Measurements from ENCODE around the gene VOPP1.

Gene VOPP1

GRCh38 chr7:55553024-55553345 lies 19.3 kb downstream of the VOPP1 start:
- DNase-seq, result no peak

DNA sequence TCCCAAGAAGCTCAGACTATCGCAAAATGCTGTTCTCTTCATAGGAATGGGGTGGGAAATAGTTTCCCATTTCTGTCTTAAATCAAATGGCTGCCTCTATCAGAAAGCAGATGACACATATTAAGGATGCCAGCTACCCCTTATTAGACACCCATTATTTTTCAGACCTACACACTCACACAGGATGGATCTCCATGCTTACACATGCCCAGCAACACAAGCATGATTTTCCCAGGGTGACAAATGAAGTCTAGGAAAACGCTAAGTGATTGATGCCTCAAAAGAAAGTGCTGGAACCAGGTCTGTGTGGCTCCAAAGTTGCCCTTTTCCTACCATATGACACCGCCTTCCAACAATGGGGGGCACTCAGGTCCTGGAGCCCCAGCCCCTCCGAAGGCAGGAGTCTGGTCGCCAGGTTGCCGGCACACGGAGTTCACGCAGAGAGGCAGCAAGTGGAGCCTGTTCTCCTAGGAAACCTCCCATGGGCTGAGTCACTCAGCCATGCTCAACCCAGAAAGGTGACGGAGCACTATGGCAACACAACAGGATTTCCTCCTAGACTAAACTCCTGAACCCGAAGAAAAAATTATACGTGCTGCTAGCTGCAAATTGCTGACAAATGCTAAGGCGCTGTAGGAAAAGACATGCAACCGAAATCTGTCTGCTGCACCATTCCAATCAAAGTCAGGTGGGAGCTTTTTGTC lies 19.8 kb downstream of the VOPP1 start:
- no peak for DNase-seq

DNA sequence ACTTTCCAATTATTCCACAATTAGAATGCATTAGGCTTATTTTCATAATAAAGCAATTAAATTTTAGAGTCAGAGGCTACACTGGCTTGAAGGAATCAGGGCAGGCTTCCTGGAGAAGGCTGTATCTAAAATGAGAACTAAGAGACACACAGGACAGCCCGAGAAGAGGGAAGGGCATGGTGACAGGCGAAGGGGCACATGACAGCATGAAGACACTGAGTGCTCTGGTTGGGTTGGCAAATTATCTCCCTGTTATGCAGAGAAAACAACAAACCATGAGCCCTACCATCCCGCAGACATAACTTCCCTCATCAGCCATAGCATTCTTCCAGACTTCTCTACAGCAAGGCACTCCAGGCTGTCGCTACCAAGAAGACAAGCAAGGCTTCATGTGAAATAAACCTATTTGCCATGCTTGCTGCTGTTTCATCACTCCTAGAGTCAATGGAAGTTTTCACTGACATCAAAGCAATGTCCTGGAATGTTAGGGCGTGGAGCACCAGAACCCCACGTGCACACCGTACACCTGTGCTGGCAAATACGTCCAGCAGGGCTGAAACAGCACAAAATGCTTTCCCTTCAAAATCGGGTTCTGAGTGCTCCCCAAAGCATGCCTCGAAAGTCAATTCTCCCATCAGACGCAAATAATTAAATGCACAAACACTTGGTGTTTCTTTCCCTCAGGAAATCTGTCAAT lies 21.3 kb downstream of the VOPP1 start:
- no peak for DNase-seq

GRCh38 chr7:55550010-55550663 lies 22.2 kb downstream of the VOPP1 start:
- no peak for DNase-seq

DNA sequence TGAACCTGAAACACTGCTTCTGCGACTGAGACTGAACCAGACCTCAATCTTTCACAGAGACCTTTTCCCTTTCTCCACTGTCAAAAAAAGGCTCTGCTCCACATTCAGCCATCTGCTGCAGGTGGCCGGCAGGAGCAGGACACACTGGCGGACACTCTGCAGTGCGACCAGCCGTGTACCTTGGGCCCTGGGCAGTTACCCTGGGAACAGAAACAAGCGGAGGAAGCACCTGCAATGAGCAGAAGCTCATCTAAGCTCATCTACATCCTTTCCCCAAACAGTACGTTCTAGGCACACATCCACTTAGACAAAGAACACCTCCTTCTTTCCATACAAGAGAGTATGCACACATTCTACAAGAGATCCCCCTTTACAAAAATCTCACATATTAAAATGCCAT lies 22.8 kb downstream of the VOPP1 start:
- no peak for DNase-seq

- DNase-seq, result no peak
Measured at GRCh38 chr7:55548295-55548731, 24.0 kb downstream of the VOPP1 start.

- DNase-seq, result peak; percentile 93
Measured at GRCh38 chr7:55546814-55547213, 25.5 kb downstream of the VOPP1 start.

- DNase-seq, result no peak
Measured at GRCh38 chr7:55545496-55545895, 26.8 kb downstream of the VOPP1 start.

DNA sequence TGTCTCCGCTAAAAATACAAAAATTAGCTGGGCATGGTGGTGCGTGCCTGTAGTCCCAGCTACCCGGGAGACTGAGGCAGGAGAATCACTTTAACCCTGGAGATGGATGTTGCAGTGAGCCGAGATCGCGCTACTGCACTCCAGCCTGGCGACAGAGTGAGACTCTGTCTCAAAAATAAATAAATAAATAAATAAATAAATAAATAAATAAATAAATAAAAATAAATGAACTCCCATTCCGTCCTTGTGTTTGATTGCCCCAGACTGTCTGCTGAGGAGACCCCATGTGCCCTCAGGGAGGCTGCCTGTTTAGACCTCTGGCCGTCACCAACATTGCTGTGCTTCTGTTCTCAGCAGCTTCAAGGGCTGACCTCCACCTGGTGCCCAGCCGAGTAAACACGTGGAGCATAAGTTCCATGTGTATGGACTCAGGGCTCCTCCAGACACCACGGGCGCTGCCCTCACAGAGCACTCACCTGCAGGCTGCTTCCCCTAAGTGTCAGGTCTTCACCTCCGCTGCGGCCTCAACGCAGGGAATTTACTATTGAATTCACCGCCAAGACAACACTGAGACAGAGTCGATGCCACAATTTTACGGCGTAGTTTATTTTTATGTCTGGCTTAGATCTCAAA lies 32.0 kb downstream of the VOPP1 start:
- no peak for DNase-seq

DNA sequence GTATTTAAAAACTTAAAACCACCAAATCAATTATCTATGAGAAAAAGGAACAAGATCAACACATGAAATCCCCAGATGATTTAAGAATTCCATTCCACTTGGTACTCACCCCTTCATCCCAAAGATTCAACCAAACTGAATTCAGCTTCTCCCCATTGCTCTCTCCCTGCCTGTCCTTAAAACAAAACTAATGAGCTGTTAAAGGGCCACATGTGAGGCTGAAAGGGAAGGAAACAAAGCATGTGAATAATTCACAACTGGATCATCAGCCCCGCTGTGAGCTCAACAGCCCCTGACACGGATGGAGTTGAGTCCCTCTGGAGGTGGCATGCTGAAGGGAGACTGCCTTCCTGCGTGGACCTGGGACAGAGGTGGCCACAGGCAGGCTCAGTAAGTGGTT lies 32.9 kb downstream of the VOPP1 start:
- DNase-seq, result no peak

DNA sequence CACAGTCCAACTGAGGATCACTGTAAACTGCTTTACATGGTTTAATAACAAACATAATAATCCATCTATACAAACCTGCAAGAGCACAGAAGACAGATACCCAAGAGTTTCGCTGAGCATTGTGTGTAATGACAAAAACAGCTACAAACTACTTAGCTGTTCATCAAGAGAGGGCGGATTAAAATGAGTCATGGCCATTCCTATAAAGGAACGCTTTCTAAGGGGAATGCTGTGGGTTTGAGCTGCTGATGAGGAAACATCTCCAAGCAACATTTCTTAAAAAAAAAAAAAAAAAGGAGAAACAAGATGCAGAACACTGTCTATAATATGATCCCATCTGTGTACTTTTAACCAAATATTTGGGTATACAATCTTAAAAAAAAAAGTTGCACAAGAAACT lies 33.8 kb downstream of the VOPP1 start:
- no peak for DNase-seq

- DNase-seq, result no peak
Measured at GRCh38 chr7:55537458-55537990, 34.8 kb downstream of the VOPP1 start.

- no peak for DNase-seq
Measured at GRCh38 chr7:55536619-55537457, 35.5 kb downstream of the VOPP1 start.

DNA sequence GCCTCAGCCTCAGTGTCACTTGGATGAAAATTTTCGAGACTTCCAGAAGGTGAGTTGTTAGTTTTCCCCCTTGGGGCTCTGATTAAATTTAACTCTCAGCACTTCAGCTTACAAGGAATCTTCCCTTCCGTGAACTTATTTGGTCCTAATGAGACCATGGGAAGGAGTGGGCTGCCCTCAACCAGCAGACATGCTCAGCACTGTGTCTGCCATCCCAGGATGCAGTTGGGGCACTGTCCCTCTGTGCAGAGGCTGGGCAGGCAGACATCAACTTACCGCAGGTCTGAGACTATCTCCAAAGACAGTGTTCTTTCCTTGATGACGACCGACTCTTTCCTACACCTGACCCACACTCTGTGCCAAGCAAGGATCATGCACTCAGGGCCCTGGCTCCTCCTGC lies 36.7 kb downstream of the VOPP1 start:
- no peak for DNase-seq

DNA sequence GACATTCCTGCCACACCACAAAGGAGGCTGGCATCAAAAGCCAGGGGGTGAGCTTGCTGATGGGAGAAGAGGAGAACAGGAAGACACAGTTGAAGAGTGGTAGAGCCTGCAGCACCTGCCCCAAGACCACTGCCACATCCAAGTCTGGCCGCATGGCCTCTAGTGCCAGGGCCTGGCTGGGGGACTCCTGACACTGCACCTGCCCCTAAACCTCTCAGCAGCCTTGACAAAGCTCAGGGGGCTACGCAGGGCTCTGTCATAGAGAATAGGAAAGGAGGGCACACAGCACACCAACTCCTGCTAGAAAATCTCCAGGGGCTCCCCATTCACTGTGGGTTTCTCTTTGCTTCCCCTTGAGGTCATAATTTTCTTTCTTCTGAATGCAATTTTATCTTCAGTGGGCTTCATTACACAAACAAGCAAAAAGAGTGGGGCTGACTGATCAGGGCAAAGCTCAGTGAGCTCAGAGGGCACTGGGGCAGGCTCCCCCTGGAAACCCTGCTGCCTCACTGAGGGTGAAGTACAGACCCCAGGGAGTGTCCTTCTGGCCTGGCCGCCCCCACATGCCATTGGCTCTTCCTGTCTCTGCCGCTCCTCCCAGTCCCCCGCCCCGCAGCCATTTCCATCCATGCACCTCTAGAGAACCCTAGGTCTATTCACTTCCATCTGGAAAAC lies 37.2 kb downstream of the VOPP1 start:
- no peak for DNase-seq

DNA sequence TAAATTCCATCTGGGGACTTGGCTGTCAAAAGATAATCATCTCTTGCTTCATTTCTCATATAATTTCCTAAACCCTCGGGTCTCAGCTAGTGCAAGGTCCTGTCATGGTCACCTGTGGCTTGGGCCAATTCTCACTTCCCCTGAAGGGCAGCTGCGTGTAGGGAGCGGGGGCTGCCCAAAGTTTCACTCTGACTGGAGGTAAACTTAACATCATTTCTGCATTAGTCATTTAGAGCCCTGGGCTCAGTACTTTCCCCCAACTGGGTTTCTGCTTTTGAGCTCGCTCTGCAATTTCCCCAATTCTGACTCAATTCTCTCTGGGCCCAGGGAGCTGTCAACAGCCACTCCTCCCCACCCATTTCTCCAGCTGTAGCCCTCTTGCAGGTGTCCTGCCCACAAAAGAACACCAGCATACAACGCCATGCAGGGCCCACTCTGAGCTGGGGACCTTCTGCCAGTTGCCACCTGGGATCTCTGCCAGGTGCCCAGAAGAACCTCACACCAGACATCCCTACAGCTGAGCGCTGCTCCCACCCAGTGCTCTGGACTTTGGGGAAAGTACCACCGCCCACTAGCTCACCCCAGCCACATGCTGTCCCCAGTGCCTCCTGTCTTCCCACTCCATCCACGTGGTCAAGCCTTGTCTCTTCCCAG lies 37.9 kb downstream of the VOPP1 start:
- no peak for DNase-seq

DNA sequence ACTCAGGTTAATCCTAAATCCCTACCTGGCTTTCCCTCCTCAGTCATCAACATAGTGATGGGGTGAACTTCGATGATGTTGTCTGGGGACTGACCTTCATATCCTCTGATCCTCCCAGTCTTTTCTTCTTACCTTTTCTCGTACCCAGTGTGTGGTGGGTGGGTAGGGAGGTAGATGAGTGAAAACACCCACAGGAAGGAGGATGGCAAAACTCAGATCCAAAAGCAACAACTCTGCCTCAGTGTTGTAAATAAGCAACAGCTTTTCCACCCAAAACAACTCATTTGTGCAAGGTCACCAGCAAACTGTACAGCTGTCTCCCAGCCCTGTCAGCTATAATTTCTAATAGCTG lies 38.6 kb downstream of the VOPP1 start:
- no peak for DNase-seq

GRCh38 chr7:55533050-55533728 lies 39.1 kb downstream of the VOPP1 start:
- peak; percentile 36 for DNase-seq

- DNase-seq, result no peak
Measured at GRCh38 chr7:55532150-55532917, 40.0 kb downstream of the VOPP1 start.

GRCh38 chr7:55531536-55531935 lies 40.8 kb downstream of the VOPP1 start:
- no peak for DNase-seq
